GM19397 (cell line): ENCODE measurements around the gene LRRC49.
"Not testable (repeated sequence)": the region's sequence is repeated elsewhere in the genome, so short reads cannot be mapped to it uniquely, and the experiment has no call there.

ENCODE experiments used
- ATAC-seq: cut with Tn5 transposase; IDR thresholded peaks from one replicate; pipeline ENCODE4 v1.9.1; 2021; ENCODE audit warnings: mild to moderate bottlenecking, moderate library complexity; ENCODE audit not compliant: unreplicated experiment

Gene LRRC49

DNA sequence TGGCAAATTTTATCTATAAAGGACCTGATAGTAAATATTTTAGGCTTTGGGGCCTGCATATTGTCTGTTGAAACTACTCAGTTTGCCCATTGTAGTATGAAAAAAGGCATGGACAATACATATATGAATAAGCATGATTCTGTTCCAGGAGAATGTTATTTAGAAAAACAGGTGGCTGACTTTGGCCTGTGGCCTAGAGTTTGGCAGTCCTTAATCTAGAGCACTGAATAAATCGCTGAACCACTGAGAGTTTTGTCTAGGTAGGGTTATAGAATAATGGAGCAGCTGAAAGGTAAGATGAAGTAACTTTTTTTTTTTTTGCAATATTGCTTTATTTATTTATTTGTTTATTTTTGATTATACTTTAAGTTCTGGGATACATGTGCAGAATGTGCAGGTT is 75.0 kb downstream of the LRRC49 start:
- no peak for ATAC-seq

DNA sequence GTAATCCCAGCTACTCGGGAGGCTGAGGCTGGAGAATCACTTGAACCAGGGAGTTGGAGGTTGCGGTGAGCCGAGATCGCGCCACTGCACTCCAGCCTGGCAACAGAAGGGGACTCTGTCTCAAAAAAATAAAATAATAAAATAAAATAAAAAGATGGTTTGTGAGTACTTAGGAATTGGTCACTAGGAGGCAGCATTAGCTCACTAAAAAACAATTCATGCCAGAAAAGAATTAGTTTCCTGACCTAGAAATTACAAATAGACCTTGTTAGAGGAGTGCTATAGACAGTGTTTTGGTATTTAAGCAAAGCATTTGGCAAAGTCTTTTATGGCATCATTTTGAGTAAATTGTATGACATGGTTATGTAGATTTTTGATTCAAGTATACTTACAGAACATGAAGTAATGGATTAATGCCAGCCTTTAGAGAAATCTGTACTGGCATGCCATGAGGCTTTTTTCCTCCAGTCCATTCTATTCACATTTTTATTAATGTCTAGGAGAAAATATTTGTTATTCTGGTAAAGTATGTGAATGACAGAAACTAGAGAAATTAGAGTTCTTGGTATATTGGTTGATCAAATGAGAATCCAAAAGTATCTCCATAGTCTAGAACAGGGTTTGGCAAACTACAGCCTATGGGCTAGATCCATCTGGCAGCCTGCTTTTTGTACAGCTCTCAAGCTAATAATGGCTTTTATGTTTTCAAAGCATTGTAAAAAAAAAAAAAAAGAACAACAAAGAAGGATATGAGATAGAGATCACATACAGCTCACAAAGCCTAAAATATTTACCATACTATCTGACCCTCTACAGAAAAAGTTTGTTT is 81.6 kb downstream of the LRRC49 start:
- ATAC-seq = no peak

DNA sequence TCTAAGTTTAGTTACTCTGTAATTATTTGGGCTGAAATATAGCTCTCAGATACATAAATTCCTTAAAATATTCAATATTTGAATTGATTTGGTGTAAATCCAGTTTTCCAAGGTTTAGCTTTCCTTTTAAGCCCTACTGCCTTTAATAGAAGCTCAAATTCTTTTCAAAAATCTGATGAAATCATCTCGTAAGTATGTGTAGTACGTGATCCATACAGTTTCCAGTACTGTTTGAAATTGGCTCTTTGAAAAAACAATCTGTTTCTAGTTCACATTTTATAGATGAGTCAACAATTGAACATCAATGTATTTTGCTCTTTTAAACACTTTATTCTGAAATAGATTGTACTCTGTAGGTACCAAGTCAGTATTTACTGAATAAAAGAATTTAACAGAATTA is 84.2 kb downstream of the LRRC49 start:
- ATAC-seq = no peak

DNA sequence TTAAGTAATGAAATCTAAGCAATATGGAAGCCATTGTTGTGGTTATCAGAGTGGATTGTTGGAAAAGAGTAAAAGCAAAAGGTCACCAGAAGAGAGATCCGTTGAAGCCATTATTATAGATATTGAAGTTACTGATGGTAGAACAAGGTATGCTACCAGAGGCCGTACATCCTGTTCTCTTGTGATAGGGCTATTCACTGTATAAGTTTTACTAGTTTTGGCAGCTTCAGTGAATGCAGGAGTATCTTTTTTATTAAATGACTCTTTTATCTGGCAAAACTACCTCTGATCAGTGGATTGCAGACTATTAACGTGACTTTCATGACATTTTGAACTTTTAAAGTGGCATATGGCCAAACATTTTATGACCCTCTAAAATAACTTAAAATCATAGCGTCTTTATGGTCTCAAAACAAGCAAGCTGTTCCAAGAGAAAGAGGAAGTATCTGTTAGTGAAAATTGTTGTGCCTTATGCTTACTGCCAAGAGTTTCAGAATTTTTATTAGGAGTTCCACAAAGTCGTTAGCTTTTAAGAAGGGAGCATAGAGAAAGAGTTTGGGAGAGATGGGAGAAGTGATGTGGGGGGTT is 102.9 kb downstream of the LRRC49 start:
- no peak for ATAC-seq

DNA sequence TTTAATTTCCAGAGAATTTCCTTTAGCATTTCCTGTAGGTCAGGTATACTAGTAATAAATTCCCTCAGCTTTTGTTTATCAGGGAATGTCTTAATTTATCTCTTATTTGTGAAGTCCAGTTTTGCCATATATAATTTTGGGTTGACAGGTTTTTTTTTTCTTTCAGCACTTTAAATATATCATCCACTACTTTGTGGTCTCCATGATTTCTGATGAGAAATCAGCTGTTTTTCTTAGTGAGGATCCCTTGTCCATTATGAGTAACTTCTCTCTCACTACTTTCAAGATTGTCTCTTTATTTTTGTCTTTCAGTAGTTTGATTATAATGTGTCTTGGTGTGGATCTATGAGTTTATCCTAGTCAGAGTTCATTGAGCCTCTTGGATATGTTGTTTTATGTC is 105.7 kb downstream of the LRRC49 start:
- ATAC-seq = no peak

DNA sequence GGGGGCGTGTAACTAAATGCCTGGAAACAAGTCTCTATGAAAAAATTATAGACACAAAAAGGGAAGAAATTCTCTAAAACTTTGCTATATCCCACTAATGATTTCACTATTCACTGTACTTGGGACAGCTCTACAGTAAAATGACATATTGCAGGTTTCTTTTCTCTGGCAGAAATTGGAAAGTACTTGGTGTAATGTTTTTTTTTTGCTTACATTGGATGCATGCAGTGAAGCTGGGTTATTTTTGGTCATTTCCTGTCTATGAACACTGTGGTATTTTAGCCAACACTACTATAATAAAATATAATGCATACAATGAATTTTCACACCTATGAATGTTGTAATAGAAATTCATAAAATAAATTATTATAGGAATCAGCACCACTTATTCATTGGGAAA is 109.7 kb downstream of the LRRC49 start:
- no peak for ATAC-seq

DNA sequence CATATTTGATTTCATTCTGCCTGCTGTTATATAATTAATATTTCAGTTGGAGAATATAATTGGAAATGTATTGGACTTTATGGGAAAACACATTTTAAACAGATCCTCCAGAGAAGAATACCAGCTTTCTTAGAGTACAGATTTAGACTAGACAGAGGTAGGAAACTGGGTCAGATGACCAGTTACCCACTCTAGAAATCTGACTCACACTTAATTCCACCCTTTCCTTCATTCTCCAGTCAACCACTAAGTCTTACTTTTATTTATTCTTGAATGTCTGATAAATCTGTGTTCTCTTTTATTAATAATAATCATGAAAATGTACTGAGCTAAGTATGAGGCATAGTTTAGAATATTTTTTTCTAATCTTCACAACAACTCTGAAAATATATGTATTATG is 110.7 kb downstream of the LRRC49 start:
- no peak for ATAC-seq

DNA sequence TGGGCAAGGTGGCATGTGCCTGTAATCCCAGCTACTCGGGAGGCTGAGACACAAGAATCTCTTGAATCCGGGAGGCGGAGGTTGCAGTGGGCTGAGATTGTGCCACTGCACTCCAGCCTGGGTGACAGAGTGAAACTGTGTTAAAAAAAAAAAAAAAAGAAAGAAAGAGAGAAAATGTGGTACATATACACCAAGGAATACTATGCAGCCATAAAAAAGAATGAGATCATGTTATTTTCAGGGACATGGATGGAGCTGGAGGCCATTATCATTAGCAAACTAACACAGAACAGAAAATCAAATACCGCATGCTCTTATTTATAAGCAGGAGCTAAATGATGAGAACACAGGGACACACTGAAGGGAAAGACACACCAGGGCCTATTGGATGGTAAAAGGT is 111.9 kb downstream of the LRRC49 start:
- ATAC-seq = not testable (repeated sequence)

DNA sequence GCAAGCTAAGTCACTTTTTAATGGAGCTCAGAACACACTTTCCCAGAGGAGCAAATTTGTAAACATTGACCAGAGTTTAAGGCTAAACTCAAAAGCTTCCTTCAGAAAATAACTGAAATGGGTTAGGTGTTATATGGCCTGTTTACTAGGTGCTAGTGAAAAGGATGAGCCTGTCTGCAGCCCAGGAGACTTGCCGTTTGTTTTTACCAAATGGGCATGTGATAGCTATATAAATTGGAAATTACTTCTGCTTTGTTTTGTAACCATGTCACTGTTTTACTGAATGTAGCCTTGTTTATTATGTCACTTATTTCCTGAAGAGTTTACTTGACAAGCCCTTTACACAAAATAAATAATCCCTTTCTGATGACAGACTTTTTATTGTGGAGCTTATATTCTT is 113.3 kb downstream of the LRRC49 start:
- ATAC-seq = no peak

DNA sequence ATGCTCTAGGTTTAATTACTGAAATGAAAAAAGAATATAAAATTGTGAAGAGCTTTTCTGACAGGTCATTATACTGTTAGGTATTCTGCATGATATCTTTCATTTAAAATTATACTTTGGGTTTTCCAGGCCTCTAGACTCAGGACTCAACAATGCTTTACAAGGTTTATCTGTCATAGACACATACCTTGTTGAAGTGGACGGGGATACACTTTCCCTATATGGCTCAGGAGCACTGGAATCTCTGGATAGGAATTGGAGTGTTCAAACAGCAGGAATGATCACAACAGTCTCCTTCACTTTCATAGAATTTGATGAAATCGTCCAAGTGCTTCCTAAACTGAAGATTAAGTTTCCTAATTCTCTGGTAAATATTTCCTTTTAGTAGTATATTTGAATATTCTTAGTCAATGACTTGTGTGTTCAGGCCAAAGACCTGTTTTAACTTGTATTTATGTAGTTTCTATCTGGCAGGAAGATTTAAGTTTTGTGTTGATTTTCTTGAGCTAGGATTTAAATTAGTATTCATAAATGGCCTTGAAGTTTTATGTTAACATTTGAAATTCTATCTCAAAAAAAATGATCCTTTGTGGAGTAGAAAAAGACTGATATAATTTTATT is 115.7 kb downstream of the LRRC49 start:
- no peak for ATAC-seq

DNA sequence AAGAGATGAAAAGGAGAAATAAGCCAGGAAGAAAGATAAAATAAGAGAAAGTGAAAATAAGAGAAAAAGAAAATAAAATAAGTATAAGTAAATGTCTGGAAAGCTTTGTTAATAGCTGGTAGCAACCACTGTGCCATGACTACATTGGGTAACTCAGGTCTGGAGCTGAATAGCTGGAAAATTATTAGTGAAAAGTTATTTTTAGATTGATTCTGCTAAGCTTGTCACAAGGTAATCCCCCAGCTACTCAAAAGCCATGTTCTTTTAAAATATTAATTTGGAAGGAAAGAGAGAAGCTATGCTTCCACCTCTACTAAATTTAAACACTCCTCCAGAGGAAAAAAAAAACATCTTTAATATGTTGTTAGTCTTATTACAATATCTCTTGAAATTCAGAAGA is 117.8 kb downstream of the LRRC49 start:
- no peak for ATAC-seq

DNA sequence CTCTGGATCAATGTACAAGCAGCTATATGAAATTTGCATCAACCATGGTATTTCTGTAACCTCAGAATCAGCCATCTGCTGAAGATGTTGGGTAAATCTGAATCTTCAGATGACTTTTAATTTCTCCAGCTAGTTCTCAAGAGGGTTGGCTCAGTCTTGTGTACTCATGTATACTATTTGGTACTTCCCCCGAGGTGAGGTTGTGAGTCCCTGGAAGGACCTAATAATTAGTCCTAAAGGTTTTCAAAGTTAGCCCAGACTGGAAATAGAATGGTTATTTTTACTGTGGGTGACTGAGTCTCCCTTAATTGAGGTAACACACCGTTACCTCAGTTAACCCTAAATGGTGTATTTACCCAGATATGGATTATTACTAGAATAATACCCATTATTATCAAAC is 118.4 kb downstream of the LRRC49 start:
- no peak for ATAC-seq

DNA sequence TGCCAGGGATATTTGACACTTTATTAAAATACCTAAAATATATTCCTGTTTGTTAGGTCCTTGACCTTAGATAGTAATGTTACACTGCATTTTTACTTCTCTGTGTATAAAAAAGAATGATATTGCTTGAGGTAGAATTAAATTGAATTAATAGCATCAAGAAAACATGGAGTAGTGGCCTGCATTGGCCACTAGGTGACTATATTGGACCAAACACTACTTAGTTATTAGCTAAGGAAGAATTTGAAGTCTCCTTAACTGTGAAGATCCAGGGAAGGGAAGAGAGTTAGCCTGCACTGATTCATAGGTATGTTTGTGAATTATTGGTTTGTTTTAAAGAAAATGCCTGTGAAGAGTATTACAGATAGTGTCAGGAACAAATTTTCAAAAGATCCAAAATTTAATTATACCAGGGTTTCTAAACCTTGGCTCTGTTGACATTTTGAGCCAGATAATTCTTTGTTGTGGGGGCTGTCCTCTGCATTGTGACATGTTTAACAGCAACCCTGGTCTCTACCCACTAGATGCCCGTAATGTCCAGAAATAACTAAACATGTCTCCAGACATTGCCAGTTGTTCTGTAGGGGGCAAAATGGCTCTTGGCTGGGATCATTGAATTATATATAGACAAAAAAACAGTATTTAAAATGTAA is 119.0 kb downstream of the LRRC49 start:
- ATAC-seq = no peak

DNA sequence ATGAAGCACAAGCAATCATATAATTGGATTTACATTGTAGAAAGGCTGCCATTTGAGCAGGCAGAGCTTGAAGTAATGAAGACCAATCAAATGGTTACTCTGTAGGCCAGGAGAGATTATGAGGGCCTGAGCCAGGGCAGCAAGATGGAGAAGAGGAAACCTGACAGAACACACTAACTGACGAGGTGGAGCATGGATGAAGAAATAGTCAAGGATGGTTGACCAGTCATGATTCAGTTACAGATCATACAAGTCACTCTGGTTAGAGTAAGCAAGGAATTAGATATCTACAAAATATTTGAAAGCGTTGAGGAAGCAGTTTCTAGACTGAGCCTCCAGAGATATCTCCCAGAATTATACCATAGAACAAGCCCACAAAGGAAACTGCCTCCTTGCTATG is 120.8 kb downstream of the LRRC49 start:
- ATAC-seq = no peak

DNA sequence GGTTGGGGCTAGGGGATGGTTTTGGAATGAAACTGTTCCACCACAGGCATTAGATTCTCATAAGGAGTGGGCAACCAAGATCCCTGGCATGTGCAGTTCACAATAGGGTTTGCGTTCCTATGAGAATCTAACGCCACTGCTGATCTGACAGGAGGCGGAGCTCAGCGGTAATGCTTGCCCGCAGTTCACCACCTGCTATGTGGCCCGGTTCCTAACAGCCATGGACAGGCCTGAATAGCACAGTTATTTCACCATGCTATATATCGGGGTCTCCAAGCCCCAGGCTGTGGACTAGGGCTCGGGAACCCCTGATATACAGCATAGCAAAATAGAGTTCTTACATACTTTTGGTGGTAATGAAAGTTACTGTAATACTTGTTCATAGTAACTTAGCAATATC is 122.7 kb downstream of the LRRC49 start:
- ATAC-seq = no peak

DNA sequence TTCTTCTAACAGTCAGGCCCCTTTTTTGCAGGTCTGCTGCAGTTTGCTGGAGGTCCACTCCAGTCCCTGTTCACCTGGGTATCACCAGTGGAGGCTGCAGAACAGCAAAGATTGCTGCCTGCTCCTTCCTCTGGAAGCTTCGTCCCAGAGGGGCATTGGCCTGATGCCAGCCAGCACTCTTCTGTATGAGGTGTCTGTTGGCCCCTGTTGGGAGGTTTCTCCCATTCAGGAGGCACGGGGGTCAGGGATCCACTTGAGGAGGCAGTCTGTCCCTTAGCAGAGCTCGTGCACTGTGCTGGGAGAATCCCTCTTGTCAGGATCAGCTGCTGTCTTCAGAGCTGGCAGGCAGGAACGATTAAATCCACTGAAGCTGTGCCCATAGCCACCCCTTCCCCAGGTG is 138.6 kb downstream of the LRRC49 start:
- ATAC-seq = not testable (repeated sequence)

DNA sequence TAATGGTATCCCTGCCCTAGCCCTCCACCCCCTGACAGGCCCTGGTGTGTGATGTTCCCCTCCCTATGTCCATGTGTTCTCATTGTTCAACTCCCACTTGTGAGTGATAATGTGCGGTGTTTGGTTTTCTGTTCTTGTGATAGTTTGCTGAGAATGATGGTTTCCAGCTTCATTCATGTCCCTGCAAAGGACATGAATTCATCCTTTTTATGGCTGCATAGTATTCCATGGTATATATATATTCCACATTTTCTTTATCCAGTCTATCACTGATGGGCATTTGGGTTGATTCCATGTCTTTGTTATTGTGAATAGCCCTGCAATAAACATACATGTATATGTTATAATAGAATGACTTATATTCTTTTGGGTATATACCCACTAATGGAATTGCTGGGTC is 142.9 kb downstream of the LRRC49 start:
- ATAC-seq = not testable (repeated sequence)

DNA sequence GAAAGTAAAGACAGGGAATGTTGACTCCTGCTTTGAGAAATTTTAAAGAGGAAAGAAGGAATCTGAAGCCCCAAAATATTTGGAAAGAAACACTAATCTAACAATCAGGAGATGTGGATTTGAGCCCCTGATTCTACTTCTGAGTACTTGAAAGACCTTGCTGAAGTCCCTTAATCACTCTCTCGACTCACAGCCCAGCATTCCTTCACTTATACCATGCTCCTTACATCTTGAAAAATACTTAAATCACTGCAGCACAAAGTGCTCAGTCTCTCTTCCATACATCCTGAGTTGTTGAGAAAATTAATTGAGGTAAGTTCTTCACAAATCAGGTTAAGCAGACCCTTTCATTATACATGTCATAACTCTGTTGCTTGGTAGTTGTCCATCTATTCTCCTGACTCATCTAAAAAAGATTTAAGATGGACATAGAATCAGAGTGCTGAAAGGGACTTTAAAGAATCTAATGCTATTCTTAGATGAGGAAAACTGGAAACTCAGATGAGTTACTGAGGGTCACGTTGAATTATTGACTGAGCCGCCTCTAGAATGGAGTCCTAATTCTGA is 149.8 kb downstream of the LRRC49 start:
- no peak for ATAC-seq

DNA sequence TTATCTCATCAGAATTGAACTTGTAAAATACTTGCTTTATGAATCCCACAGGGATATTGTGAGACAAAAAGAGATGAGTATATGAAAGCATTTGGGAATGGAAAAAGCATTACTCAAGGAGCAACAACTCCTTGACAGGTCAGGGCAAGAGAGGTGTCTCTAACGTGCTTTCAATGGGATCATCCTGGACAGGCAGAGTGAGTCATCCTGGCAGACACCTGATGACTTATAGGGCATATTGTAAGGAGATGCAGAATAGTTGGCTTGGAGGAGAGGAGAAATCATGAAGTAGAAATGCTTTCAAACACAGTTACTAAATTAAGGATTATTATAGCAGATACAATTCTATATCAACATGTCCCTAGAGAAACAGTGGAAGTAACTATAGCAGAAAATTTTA is 150.7 kb downstream of the LRRC49 start:
- ATAC-seq = no peak

DNA sequence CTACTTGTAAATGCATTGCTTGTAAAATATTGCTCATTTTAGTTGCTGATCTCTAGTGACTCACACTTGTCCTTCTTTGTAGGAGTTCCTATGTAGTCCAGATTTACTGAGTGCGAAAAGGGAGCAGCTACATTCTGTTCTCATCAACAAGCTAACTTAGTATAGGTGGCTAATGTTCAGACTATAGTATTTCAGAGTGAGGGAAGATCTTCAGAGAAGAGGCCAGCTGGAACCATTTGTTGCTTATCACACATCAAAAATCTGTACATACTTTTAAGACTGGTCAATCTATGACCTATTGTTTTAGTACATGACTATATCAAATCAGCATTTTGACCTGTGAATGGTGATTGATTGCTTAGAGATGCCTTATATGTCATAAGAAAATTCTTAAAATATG is 151.4 kb downstream of the LRRC49 start:
- no peak for ATAC-seq

DNA sequence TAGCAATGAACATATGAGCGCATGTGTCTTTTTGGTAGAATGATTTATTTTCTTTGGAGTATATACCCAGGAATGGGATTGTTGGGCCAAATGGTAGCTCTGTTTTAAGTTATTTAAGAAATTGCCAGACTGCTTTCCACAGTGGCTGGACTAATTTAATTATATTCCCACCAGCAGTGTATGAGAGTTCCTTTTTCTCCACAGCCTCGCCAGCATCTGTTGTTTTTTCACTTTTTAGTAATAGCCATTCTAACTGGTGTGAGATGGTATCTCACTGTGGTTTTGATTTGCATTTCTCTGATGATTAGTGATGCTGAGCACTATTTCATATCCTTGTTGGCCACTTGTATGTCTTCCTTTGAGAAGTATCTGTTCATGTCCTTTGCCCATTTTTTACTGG is 153.5 kb downstream of the LRRC49 start:
- not testable (repeated sequence) for ATAC-seq
